AG09319 (cell line): ENCODE measurements around the gene ESPL1.
A peak's percentile ranks its signal among the peaks of the same experiment; 100 is the strongest.

Source experiments
- DNase-seq: peaks from one replicate; pipeline ENCODE4 v3.0.0-alpha.2; 2010; ENCODE audit warnings: low read depth; ENCODE audit errors: extremely low read depth
- CTCF ChIP-seq: IDR thresholded peaks from 2 replicates; pipeline ENCODE4 v1.5.1; 2011; ENCODE audit warnings: low read depth, mild to moderate bottlenecking, inconsistent platforms, low read length, moderate library complexity

Gene ESPL1

GRCh38 chr12:53232646-53233461 is 35.2 kb upstream of the ESPL1 start:
- no peak for TF ChIP-seq CTCF

GRCh38 chr12:53233671-53234121 is 34.4 kb upstream of the ESPL1 start:
- no peak for DNase-seq
- TF ChIP-seq CTCF, result peak; percentile 12

More at GRCh38 chr12:53232646-53233461, 35.2 kb upstream of the ESPL1 start:
- no peak for DNase-seq

- no peak for DNase-seq
- TF ChIP-seq CTCF, result no peak
Measured at GRCh38 chr12:53234271-53234914, 33.7 kb upstream of the ESPL1 start.

GRCh38 chr12:53235164-53235563 is 32.9 kb upstream of the ESPL1 start:
- no peak for TF ChIP-seq CTCF
- no peak for DNase-seq

GRCh38 chr12:53235742-53236442 is 32.2 kb upstream of the ESPL1 start:
- no peak for TF ChIP-seq CTCF
- no peak for DNase-seq

GRCh38 chr12:53236443-53237111 is 31.5 kb upstream of the ESPL1 start:
- TF ChIP-seq CTCF, result no peak
- no peak for DNase-seq
